DMS153 (cell line): ENCODE data around the gene TANGO2.

Experiments used
- DNase-seq: peaks from one replicate; lab custom pipeline; 2025; lab: John Stamatoyannopoulos, UW

TANGO2 gene

GRCh38 chr22:20026204-20026908 lies 5.4 kb downstream of the TANGO2 start:
- DNase-seq: no peak

- DNase-seq: no peak
Measured at GRCh38 chr22:20026996-20027601, 6.2 kb downstream of the TANGO2 start.

GRCh38 chr22:20027966-20028854 lies 7.3 kb downstream of the TANGO2 start:
- DNase-seq: no peak

- DNase-seq: no peak
Measured at GRCh38 chr22:20028855-20029549, 8.1 kb downstream of the TANGO2 start.

- no peak for DNase-seq
Measured at GRCh38 chr22:20029550-20030225, 8.8 kb downstream of the TANGO2 start.

GRCh38 chr22:20031732-20032406 lies 11.0 kb downstream of the TANGO2 start:
- no peak for DNase-seq

- DNase-seq: no peak
Measured at GRCh38 chr22:20032407-20032991, 11.6 kb downstream of the TANGO2 start.

GRCh38 chr22:20033045-20033706 lies 12.3 kb downstream of the TANGO2 start:
- DNase-seq: no peak

GRCh38 chr22:20034143-20034542 lies 13.2 kb downstream of the TANGO2 start:
- no peak for DNase-seq

- no peak for DNase-seq
Measured at GRCh38 chr22:20035375-20036083, 14.6 kb downstream of the TANGO2 start.

- DNase-seq: no peak
Measured at GRCh38 chr22:20036084-20036482, 15.2 kb downstream of the TANGO2 start.

GRCh38 chr22:20036535-20037392 lies 15.9 kb downstream of the TANGO2 start:
- DNase-seq: no peak

- no peak for DNase-seq
Measured at GRCh38 chr22:20037419-20037818, 16.5 kb downstream of the TANGO2 start.

- DNase-seq: no peak
Measured at GRCh38 chr22:20038574-20038973, 17.7 kb downstream of the TANGO2 start.

GRCh38 chr22:20039683-20040325 lies 18.9 kb downstream of the TANGO2 start:
- no peak for DNase-seq

GRCh38 chr22:20040327-20041200 lies 19.7 kb downstream of the TANGO2 start:
- DNase-seq: no peak
